Measurements from ENCODE around the gene GPANK1. TPM values are rescaled to one million over a fixed set of nuclear protein-coding genes. Genes with fewer than 3 reads are reported as not detected.

Gene GPANK1
- total and polyA plus RNA-seq, 2 donors (not counting 1 experiment from before 2014, with no cell fraction given), result 22.6 to 24.3 TPM

- H4K20me1 ChIP-seq (ENCODE audit: control insufficient read depth, insufficient read depth, low read length, poor library complexity, severe bottlenecking), result no peaks in the 10 kb centered on the region
- ChIA-PET POLR2A (interaction anchor here (0.6 kb wide), 3 partner anchors 29 to 138 kb away, joined by 3 to 13 read pairs (median 7); no protein-coding TSS in a partner anchor), CTCF (interaction anchor here (0.7 to 3.3 kb wide), 14 partner anchors 9 to 211 kb away, joined by 3 to 17 read pairs (median 4); partner anchors contain the start of genes ABHD16A, DDAH2, MSH5 and ZBTB12)
- no peak overlapping the region for H3K27ac ChIP-seq (ENCODE audit: low read length in 2 of 2)
- no peak overlapping the region for H3K4me3 ChIP-seq (ENCODE audit: control extremely low read depth in 1 of 5, extremely low read depth in 1 of 5, insufficient read depth in 1 of 5, low read depth in 2 of 5, low read length in 4 of 5)
- Mint-ChIP-seq H3K9me3 (ENCODE audit: insufficient read depth) (no peaks in the 10 kb centered on the region), H3K4me1 (peaks cover 14% of the 10 kb centered on the region), H3K4me3 (no peak overlapping the region), H3K27ac (no peak overlapping the region), H3K27me3 (peaks cover 3% of the 10 kb centered on the region)
- H3K79me2 ChIP-seq (ENCODE audit: control insufficient read depth, insufficient read depth, low read length), result no peaks in the 10 kb centered on the region
- H3K4me1 ChIP-seq (ENCODE audit: control insufficient read depth in 2 of 2, insufficient read depth in 2 of 2, low read length in 2 of 2), result peaks cover 10 to 16% of the 10 kb centered on the region in 2 donors
- TF ChIP-seq EZH2 (IDR thresholded peaks at IDR 0.05; ENCODE audit: borderline replicate concordance, insufficient read depth, low read depth, low read length, poor library complexity, severe bottlenecking) (no peak), CTCF (IDR thresholded peaks at IDR 0.05) (peak; percentile 42)
- no peaks in the 10 kb centered on the region for H3K36me3 ChIP-seq (replicated peaks in 1 of 2; ENCODE audit: control extremely low read depth in 1 of 2, control insufficient read depth in 1 of 2, extremely low read depth in 1 of 2, insufficient read depth in 2 of 2, low read length in 1 of 2)
- ATAC-seq (ENCODE audit: low read depth) (peak; percentile 71), DNase-seq (peak; percentile 54)
- H3K9ac ChIP-seq (ENCODE audit: low read length), result no peak overlapping the region
- H3K4me2 ChIP-seq (replicated peaks; ENCODE audit: low read depth, low read length, poor library complexity, severe bottlenecking), result no peak overlapping the region
- intact Hi-C loops (cut with micrococcal nuclease), result no loop called here
- no peaks in the 10 kb centered on the region for H3K9me3 ChIP-seq (ENCODE audit: control extremely low read depth in 1 of 3, control insufficient read depth in 2 of 3, insufficient read depth in 1 of 3, low read length in 2 of 3)
- 70% methylated on average over 8 of the region's 8 CpGs for WGBS (ENCODE audit: insufficient coverage)
- peaks cover 0 to 6% (median 0%) of the 10 kb centered on the region in 4 experiments for H3K27me3 ChIP-seq (replicated peaks in 1 of 4; ENCODE audit: control extremely low read depth in 1 of 4, control insufficient read depth in 3 of 4, insufficient read depth in 4 of 4, low read length in 3 of 4)
- H2AFZ ChIP-seq (ENCODE audit: insufficient read depth, low read depth, low read length, poor library complexity, severe bottlenecking), result no peak overlapping the region
Measured at GRCh38 chr6:31712296-31712695, 47.5 kb upstream of the GPANK1 start.

- no peaks in the 10 kb centered on the region for H3K9me3 Mint-ChIP-seq (ENCODE audit: insufficient read depth)
- intact Hi-C loops (cut with micrococcal nuclease), result no loop called here
- Histone ChIP-seq H3K9me3 (ENCODE audit: control extremely low read depth in 1 of 3, control insufficient read depth in 2 of 3, insufficient read depth in 1 of 3, low read length in 2 of 3) (no peaks in the 10 kb centered on the region), H4K20me1 (ENCODE audit: control insufficient read depth, insufficient read depth, low read length, poor library complexity, severe bottlenecking) (no peaks in the 10 kb centered on the region), H3K9ac (ENCODE audit: low read length) (no peak overlapping the region), H3K27ac (ENCODE audit: low read length in 2 of 2) (no peak overlapping the region), H3K36me3 (replicated peaks in 1 of 2; ENCODE audit: control extremely low read depth in 1 of 2, control insufficient read depth in 1 of 2, extremely low read depth in 1 of 2, insufficient read depth in 2 of 2, low read length in 1 of 2) (no peaks in the 10 kb centered on the region), H3K4me1 (ENCODE audit: control insufficient read depth in 2 of 2, insufficient read depth in 2 of 2, low read length in 2 of 2) (peaks cover 10 to 16% of the 10 kb centered on the region in 2 donors), H3K27me3 (replicated peaks in 1 of 4; ENCODE audit: control extremely low read depth in 1 of 4, control insufficient read depth in 3 of 4, insufficient read depth in 4 of 4, low read length in 3 of 4) (peaks cover 0 to 6% (median 0%) of the 10 kb centered on the region in 4 experiments), H3K79me2 (ENCODE audit: control insufficient read depth, insufficient read depth, low read length) (no peaks in the 10 kb centered on the region), H3K4me3 (ENCODE audit: control extremely low read depth in 1 of 5, extremely low read depth in 1 of 5, insufficient read depth in 1 of 5, low read depth in 2 of 5, low read length in 4 of 5) (no peak overlapping the region), H2AFZ (ENCODE audit: insufficient read depth, low read depth, low read length, poor library complexity, severe bottlenecking) (peak overlapping the region; percentile 46), H3K4me2 (replicated peaks; ENCODE audit: low read depth, low read length, poor library complexity, severe bottlenecking) (peak overlapping the region; percentile 42)
- no peak for TF ChIP-seq CTCF (IDR thresholded peaks at IDR 0.05)
- no peak for TF ChIP-seq EZH2 (IDR thresholded peaks at IDR 0.05; ENCODE audit: borderline replicate concordance, insufficient read depth, low read depth, low read length, poor library complexity, severe bottlenecking)
- ATAC-seq (ENCODE audit: low read depth) (no peak), DNase-seq (no peak)
- POLR2A ChIA-PET, result no interaction called here
- WGBS (ENCODE audit: insufficient coverage), result 49% methylated on average over 8 of the region's 8 CpGs
- H3K27me3 Mint-ChIP-seq, result peaks cover 3% of the 10 kb centered on the region
- H3K4me1 Mint-ChIP-seq, result peaks cover 14% of the 10 kb centered on the region
- CTCF ChIA-PET, result interaction anchor here (0.6 to 3.3 kb wide), 6 partner anchors 16 to 1439 kb away, joined by 3 to 17 read pairs (median 4); partner anchors contain the start of gene ZBTB12
- no peak overlapping the region for H3K27ac Mint-ChIP-seq
- no peak overlapping the region for H3K4me3 Mint-ChIP-seq
Measured at GRCh38 chr6:31711233-31711632, 46.4 kb upstream of the GPANK1 start.

Data from B cell (primary cell).